Activated T-helper 1 cell treated with anti-CD3 and anti-CD28 coated beads, Interleukin-12 subunit alpha, Interleukin-12 subunit beta, Interleukin-2, Interleukin-4 antibody, amounts not matched to agents 30 ng/mL and 10 ng/mL and 1 ng/mL, durations not matched to agents 14 hours and 24 hours and 36 hours (primary cell): ENCODE data around the gene KIAA1549. TPM values are rescaled to one million over a fixed set of nuclear protein-coding genes. Genes with fewer than 3 reads are reported as not detected.

Experiments used
- DNase-seq: peaks from one replicate; pipeline ENCODE4 v3.0.0; 2021; ENCODE audit warnings: low spot score
- H3K27ac Mint-ChIP-seq: one replicate; pipeline ENCODE4 v1.8.0; 2021; ENCODE audit warnings: mild to moderate bottlenecking, mixed read lengths
- H3K27me3 Mint-ChIP-seq: one replicate; pipeline ENCODE4 v1.8.0; 2022; ENCODE audit warnings: mild to moderate bottlenecking, moderate library complexity, mixed read lengths; ENCODE audit not compliant: insufficient read depth
- H3K36me3 Mint-ChIP-seq: one replicate; pipeline ENCODE4 v1.8.0; 2021; ENCODE audit warnings: low read depth, mixed read lengths
- H3K4me1 Mint-ChIP-seq: one replicate; pipeline ENCODE4 v1.8.0; 2021; ENCODE audit warnings: low read depth, mixed read lengths
- H3K4me3 Mint-ChIP-seq: one replicate; pipeline ENCODE4 v1.8.0; 2021; ENCODE audit warnings: mild to moderate bottlenecking, moderate library complexity, mixed read lengths
- H3K9me3 Mint-ChIP-seq: one replicate; pipeline ENCODE4 v1.8.0; 2021; ENCODE audit warnings: mixed read lengths
- intact Hi-C: fragments of 100-400 bp; cut with micrococcal nuclease; formaldehyde crosslinking; loops from one replicate; pipeline ENCODE4 v1.15.1; 2024
- total RNA-seq: library from RNA; stranded (reverse); gene quantifications from 2 replicates; pipeline ENCODE4 v1.2.3, GENCODE V29; 2022

Gene KIAA1549
- total RNA-seq, 1 donor from 2014 or later = 0.75 TPM

DNA sequence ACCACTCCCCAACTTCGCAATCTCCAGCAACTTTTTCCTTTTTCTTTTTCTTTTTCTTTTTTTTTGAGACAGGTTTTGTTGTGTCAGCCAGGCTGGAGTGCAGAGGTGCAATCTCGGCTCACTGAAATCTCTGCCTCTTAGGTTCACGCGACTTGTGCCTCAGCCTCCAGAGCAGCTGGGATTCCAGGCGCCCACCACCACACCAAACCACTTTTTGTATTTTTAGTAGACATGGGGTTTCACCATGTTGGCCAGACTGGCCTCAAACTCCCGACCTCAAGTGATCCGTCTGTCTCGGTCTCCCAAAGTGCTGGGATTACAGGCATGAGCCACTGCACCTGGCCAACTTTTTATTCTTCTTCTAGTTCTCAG lies 55.0 kb downstream of the KIAA1549 start:
- intact Hi-C loops = loop anchor here (1.0 kb wide), 1 partner anchor 23 kb away; no protein-coding TSS in a partner anchor
- H3K9me3 Mint-ChIP-seq = no peaks in the 10 kb centered on the region
- H3K4me1 Mint-ChIP-seq = peaks cover 15% of the 10 kb centered on the region
- H3K36me3 Mint-ChIP-seq = no peaks in the 10 kb centered on the region
- peaks cover 4% of the 10 kb centered on the region for H3K27me3 Mint-ChIP-seq
- H3K4me3 Mint-ChIP-seq = no peak overlapping the region
- no peak overlapping the region for H3K27ac Mint-ChIP-seq
- DNase-seq = no peak

DNA sequence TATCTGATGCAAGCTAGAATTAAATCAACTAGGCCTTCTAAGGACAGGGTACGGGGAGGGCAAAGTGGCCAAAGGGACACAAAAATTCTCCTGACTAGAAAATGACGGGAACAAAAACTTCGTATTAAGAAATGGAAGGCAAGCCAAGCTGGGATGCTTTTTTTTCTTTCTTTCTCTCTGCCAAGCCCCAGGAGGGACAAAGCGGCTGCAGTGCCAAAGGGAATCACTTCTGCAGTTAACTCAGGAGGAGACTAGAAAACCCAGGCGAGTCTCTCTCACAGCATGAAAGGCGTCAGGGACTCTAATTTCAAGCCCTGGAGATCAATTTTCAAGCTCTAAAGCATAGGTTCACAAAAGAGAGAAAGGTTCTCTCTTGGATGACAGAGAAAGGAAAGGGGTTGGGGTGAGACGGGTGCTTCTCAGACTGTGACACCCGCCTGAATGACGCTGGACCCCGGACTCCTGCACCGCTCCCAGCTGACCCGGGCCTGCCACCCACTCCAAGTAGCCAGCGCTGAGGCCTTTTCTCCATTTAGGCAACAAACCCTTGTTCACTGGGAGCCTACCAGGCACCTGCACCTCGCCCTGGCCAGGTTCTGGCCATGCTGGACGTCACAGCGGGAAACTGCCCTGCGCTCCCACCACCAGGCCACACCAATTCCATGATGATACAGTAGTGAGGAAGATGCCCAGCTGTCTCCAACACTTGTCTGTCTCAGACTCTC lies 56.5 kb downstream of the KIAA1549 start:
- no peak for DNase-seq
- intact Hi-C loops = no loop called here
- H3K9me3 Mint-ChIP-seq = no peaks in the 10 kb centered on the region
- H3K27ac Mint-ChIP-seq = no peak overlapping the region
- peaks cover 2% of the 10 kb centered on the region for H3K27me3 Mint-ChIP-seq
- no peaks in the 10 kb centered on the region for H3K36me3 Mint-ChIP-seq
- peaks cover 22% of the 10 kb centered on the region for H3K4me1 Mint-ChIP-seq
- H3K4me3 Mint-ChIP-seq = no peak overlapping the region

DNA sequence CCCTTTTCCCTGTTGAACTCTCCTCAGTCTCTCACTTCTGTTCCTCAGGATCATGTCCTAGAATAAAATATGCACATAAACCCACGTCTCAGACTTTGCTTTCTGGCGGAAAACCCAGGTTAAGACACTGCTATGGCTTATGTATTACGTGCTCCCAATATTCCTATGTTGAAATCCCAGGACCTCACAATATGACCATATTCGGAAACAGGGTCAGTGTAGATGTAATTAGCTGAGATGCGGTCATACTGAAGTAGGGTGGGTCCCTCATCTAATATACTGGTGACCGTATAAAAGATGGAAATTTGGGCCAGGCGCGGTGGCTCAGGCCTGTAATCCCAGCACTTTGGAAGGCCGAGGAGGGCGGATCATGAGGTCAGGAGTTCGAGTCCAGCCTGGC lies 59.9 kb downstream of the KIAA1549 start:
- DNase-seq = no peak
- intact Hi-C loops = no loop called here
- Mint-ChIP-seq H3K36me3 (no peaks in the 10 kb centered on the region), H3K4me3 (no peak overlapping the region), H3K9me3 (no peaks in the 10 kb centered on the region), H3K27ac (no peak overlapping the region), H3K4me1 (peaks cover 12% of the 10 kb centered on the region), H3K27me3 (peaks cover 5% of the 10 kb centered on the region)

DNA sequence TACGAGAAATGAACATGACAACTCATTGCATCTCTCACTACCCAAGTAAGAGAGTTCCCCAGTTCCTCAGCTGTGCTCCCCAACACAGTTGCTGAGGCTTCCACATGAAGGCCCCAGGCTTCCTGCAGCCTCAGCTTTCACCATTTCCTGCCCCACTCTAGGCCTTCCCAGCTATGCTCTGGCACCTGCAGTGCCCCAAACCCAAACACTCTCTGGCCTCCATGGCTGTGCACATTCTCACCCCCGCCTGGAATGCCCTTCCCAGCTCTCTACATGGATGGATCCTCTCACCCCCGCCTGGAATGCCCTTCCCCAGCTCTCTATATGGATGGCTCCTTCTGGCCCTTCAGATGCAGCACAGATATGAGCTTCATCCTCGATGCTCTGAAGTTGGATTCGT lies 61.3 kb downstream of the KIAA1549 start:
- DNase-seq = no peak
- intact Hi-C loops = no loop called here
- Mint-ChIP-seq H3K4me3 (no peak overlapping the region), H3K9me3 (no peaks in the 10 kb centered on the region), H3K27ac (no peak overlapping the region), H3K27me3 (peaks cover 8% of the 10 kb centered on the region), H3K4me1 (peaks cover 7% of the 10 kb centered on the region), H3K36me3 (no peaks in the 10 kb centered on the region)

DNA sequence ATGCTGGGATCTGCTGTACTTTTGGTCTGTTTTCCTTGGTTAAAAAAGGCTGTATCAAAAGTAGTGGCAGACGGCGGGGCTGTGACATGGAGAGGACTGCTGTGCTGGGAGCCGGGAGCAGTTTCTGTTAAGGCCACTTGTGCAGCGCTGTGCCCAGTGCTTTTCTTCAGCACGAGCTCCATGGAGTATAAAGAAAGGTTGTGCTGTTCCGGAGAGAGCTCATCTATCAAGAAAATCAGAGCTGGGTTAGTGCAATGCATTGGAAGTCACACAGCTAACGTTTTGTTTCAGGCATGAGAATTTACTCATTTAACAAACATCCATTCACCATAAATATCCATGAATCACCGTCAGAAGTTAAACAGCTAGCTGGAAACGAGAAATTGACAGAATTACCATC lies 62.0 kb downstream of the KIAA1549 start:
- Mint-ChIP-seq H3K36me3 (no peaks in the 10 kb centered on the region), H3K4me3 (no peak overlapping the region), H3K27me3 (peaks cover 15% of the 10 kb centered on the region), H3K4me1 (peaks cover 7% of the 10 kb centered on the region), H3K9me3 (no peaks in the 10 kb centered on the region), H3K27ac (no peak overlapping the region)
- no peak for DNase-seq
- intact Hi-C loops = no loop called here

DNA sequence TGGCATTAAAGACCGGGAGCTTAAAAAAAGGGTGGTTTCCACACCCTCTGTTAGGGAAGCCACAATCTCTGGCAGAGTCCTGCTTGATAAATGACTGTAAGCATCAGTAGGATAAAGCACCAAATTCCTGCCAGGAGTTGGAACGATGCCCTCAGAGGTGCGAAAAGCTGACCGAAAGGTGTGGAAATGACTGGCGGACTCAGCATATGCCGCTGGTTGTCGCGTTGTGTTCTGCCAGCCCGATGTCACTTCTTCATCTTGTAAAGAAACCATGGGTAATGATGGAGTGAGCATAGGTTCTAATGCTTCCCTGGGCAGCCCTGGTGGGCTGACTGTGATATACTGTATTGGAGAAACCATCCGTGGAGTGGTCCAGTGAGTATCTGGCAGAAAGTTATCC lies 62.4 kb downstream of the KIAA1549 start:
- intact Hi-C loops = no loop called here
- no peaks in the 10 kb centered on the region for H3K36me3 Mint-ChIP-seq

DNA sequence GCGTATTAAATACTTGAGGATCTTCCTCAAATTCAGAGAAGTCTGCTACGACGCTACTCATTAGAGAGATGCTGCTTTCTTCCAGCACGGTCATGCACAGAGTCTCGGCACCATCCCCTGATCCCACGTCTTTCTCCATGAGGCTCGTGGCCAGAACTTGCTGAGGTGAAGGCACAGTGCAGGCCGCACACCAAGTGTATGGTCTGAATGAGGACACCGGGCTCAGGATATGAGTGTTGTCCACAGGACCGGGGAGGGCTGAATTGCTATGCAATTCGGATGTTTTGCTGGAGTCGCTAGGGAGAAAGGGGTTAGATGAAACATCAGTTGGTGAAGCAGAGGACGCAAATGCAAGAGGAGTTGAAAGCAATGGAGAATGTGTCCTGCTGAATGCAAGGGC lies 63.0 kb downstream of the KIAA1549 start:
- Mint-ChIP-seq H3K9me3 (no peaks in the 10 kb centered on the region), H3K27ac (no peak overlapping the region), H3K4me3 (no peak overlapping the region), H3K4me1 (peaks cover 7% of the 10 kb centered on the region), H3K27me3 (peaks cover 23% of the 10 kb centered on the region), H3K36me3 (no peaks in the 10 kb centered on the region)
- intact Hi-C loops = no loop called here
- DNase-seq = no peak

More for the DNA sequence above, 62.4 kb downstream of the KIAA1549 start:
- Mint-ChIP-seq H3K27ac (no peak overlapping the region), H3K9me3 (no peaks in the 10 kb centered on the region), H3K4me1 (peaks cover 7% of the 10 kb centered on the region), H3K4me3 (no peak overlapping the region), H3K27me3 (peaks cover 18% of the 10 kb centered on the region)
- no peak for DNase-seq

DNA sequence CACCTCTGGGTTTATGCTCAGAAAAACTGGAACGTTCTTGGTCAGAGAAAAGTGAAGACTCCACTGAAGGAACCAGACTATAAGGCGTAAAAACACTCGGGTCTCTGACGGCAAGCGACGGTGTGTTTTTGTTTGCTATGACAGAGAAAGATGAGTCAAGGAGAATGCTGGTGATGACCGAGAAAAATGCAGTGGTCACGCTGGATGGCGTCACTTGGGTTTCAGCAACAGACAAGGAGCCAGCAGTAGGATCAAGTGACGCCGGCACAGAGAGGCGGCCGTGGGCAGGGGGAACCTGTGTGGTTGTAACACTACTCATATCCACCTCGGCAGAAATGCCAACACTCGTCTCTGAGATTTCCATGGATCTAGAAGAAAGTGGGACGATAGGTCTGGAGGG lies 63.4 kb downstream of the KIAA1549 start:
- no peak for DNase-seq
- peaks cover 7% of the 10 kb centered on the region for H3K4me1 Mint-ChIP-seq
- H3K27me3 Mint-ChIP-seq = peaks cover 22% of the 10 kb centered on the region
- H3K27ac Mint-ChIP-seq = no peak overlapping the region
- intact Hi-C loops = no loop called here
- H3K36me3 Mint-ChIP-seq = no peaks in the 10 kb centered on the region
- H3K4me3 Mint-ChIP-seq = no peak overlapping the region
- H3K9me3 Mint-ChIP-seq = no peaks in the 10 kb centered on the region

DNA sequence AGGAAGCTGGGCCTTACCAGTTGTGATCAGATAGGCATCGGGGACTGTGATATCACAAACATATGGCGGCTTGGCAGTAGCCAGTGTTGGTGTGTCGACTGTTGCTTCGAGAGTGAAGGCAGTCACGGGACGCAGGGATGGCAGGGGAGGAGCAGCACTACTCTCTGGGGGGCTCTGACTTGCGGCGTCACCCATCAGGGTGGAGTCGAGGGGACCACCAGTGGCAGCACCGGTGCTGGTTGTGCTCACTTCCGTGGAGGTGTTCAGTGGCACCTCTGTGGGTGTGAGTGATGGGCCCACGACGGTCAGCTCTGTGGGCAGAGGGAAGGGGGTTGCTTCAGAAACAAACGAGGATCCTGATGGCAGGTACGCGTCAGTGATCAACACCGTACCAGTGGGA lies 64.5 kb downstream of the KIAA1549 start:
- Mint-ChIP-seq H3K27ac (no peak overlapping the region), H3K9me3 (no peaks in the 10 kb centered on the region), H3K27me3 (peaks cover 25% of the 10 kb centered on the region), H3K4me1 (peaks cover 7% of the 10 kb centered on the region), H3K4me3 (no peak overlapping the region), H3K36me3 (no peaks in the 10 kb centered on the region)
- DNase-seq = no peak
- intact Hi-C loops = no loop called here

DNA sequence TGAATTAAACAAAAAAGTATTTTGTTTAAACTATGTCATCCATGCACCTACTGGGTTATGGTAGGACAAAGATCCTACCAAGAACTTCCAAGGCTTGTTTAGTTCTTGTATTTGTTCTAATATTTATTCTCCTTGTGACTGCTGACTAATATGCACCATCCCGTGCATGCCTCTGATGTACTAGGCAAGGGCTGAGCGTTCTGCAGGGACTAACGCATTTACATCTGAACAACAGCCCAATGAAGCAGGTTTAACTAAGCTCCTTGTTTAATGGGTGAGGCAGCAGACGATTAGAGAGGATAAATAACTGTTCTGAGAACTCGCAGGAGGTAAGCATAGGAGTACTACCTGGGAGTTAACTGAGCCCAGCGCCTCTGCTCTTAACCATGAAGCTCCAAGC lies 64.9 kb downstream of the KIAA1549 start:
- Mint-ChIP-seq H3K27ac (no peak overlapping the region), H3K4me3 (no peak overlapping the region), H3K4me1 (peaks cover 7% of the 10 kb centered on the region), H3K36me3 (no peaks in the 10 kb centered on the region), H3K9me3 (no peaks in the 10 kb centered on the region), H3K27me3 (peaks cover 27% of the 10 kb centered on the region)
- intact Hi-C loops = no loop called here
- no peak for DNase-seq

DNA sequence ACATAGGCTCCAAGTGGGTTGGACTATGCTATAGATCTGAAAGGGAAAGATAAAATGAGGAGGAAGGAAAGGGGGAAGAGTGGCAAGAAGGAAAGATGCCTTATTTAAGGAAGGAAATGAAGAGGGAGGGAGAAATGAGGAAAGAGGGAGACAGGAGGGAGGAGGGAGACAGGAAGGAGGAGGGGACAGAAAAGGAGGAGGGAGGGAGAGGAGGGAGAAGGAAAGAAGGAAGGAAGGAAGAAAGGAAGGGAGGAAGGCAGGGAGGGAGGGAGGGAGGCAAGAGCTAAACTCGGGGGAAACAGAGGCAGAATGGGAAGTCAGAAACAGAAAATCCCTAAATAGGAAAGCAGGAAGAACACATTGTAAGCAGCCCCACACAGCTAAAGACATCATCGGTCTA lies 67.4 kb downstream of the KIAA1549 start:
- Mint-ChIP-seq H3K27ac (no peak overlapping the region), H3K4me1 (no peaks in the 10 kb centered on the region), H3K4me3 (no peak overlapping the region), H3K36me3 (no peaks in the 10 kb centered on the region), H3K9me3 (no peaks in the 10 kb centered on the region), H3K27me3 (peaks cover 34% of the 10 kb centered on the region)
- intact Hi-C loops = no loop called here
- no peak for DNase-seq

DNA sequence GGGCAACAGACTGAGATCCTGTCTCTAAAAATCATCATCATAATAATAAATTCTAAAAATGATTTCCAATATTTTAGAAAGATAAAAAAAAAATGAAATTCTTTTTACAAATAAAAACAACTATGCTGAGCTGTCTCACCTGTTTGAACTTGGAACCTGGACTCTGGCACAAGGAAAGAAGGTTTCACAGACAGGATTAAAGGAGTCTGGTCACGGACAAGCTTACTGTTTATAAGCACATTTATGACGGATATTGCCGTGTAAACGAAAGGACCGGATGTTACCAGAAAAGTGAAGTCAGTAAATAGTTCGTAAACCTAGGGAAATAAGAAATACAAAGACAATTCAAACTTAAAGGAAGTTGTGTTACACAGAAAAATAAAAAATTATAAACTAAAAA lies 70.2 kb downstream of the KIAA1549 start:
- no peaks in the 10 kb centered on the region for H3K4me1 Mint-ChIP-seq
- no peaks in the 10 kb centered on the region for H3K9me3 Mint-ChIP-seq
- no peak overlapping the region for H3K27ac Mint-ChIP-seq
- DNase-seq = no peak
- peaks cover 52% of the 10 kb centered on the region for H3K27me3 Mint-ChIP-seq
- intact Hi-C loops = no loop called here
- H3K36me3 Mint-ChIP-seq = no peaks in the 10 kb centered on the region
- no peak overlapping the region for H3K4me3 Mint-ChIP-seq

DNA sequence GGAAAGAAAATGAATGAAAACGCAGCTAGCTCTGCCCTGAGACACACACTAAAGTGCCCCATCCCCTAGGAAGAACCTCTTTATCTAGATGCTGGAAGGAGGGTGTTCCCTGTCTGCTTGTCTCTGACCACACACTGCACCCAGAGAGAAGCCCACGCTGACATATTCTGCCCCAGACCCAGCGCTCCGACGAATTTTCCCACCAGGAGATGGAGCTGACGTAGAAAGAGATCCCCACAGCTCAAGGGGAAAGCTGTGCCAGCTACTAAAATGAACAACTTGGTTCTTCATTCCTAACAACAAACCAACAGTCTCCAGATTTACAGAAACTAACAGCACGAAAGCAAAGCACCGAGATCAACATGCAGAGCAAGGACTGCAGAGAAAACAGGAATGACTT lies 73.3 kb downstream of the KIAA1549 start:
- Mint-ChIP-seq H3K9me3 (no peaks in the 10 kb centered on the region), H3K27me3 (peaks cover 45% of the 10 kb centered on the region), H3K27ac (no peak overlapping the region), H3K4me3 (no peak overlapping the region), H3K4me1 (peaks cover 21% of the 10 kb centered on the region), H3K36me3 (no peaks in the 10 kb centered on the region)
- intact Hi-C loops = no loop called here
- no peak for DNase-seq
